Measurements from ENCODE around the gene PPP2R2C.

The PPP2R2C gene

GRCh38 chr4:6495296-6495590 lies 22.8 kb upstream of the PPP2R2C start:
- H3K27ac ChIP-seq (ENCODE audit: low read length), result no peak overlapping the region
- H4K20me1 ChIP-seq (ENCODE audit: insufficient read depth, low read length), result no peaks in the 10 kb centered on the region
- no peaks in the 10 kb centered on the region for H3K9me3 ChIP-seq (ENCODE audit: insufficient read depth, low read length, severe bottlenecking)
- H3K9ac ChIP-seq (ENCODE audit: low read depth, low read length), result no peak overlapping the region
- TF ChIP-seq EZH2 (IDR thresholded peaks at IDR 0.05; ENCODE audit: borderline replicate concordance, low read depth, low read length, severe bottlenecking) (no peak), CTCF (IDR thresholded peaks at IDR 0.05; ENCODE audit: borderline replicate concordance, extremely low read depth, low read length, poor library complexity, severe bottlenecking) (no peak)
- no peak overlapping the region for H3K4me2 ChIP-seq (ENCODE audit: insufficient read depth, low read length)
- H3K4me1 ChIP-seq (ENCODE audit: insufficient read depth, low read length), result no peaks in the 10 kb centered on the region
- ATAC-seq (ENCODE audit: insufficient read depth, low read depth) (no peak), DNase-seq (no peak)
- H3K27me3 ChIP-seq (ENCODE audit: insufficient read depth, low read length, poor library complexity), result peaks cover 3% of the 10 kb centered on the region
- no peaks in the 10 kb centered on the region for H3K36me3 ChIP-seq (ENCODE audit: insufficient read depth, low read length)
- no peak overlapping the region for H3K4me3 ChIP-seq (ENCODE audit: low read depth in 1 of 2, low read length in 2 of 2)
- no peaks in the 10 kb centered on the region for H3K79me2 ChIP-seq (ENCODE audit: insufficient read depth, low read length)
- H2AFZ ChIP-seq (ENCODE audit: low read depth, low read length), result no peak overlapping the region

GRCh38 chr4:6494431-6495295 lies 22.2 kb upstream of the PPP2R2C start:
- no peak overlapping the region for H3K4me3 ChIP-seq (ENCODE audit: low read depth in 1 of 2, low read length in 2 of 2)
- H3K36me3 ChIP-seq (ENCODE audit: insufficient read depth, low read length), result no peaks in the 10 kb centered on the region
- H3K27ac ChIP-seq (ENCODE audit: low read length), result no peak overlapping the region
- no peak for ATAC-seq (ENCODE audit: insufficient read depth, low read depth)
- no peak overlapping the region for H2AFZ ChIP-seq (ENCODE audit: low read depth, low read length)
- no peak overlapping the region for H3K9ac ChIP-seq (ENCODE audit: low read depth, low read length)
- no peaks in the 10 kb centered on the region for H3K4me1 ChIP-seq (ENCODE audit: insufficient read depth, low read length)
- peaks cover 3% of the 10 kb centered on the region for H3K27me3 ChIP-seq (ENCODE audit: insufficient read depth, low read length, poor library complexity)
- no peaks in the 10 kb centered on the region for H4K20me1 ChIP-seq (ENCODE audit: insufficient read depth, low read length)
- no peak overlapping the region for H3K4me2 ChIP-seq (ENCODE audit: insufficient read depth, low read length)
- H3K9me3 ChIP-seq (ENCODE audit: insufficient read depth, low read length, severe bottlenecking), result no peaks in the 10 kb centered on the region
- H3K79me2 ChIP-seq (ENCODE audit: insufficient read depth, low read length), result no peaks in the 10 kb centered on the region
- DNase-seq, result no peak
- TF ChIP-seq EZH2 (IDR thresholded peaks at IDR 0.05; ENCODE audit: borderline replicate concordance, low read depth, low read length, severe bottlenecking), result no peak
- TF ChIP-seq CTCF (IDR thresholded peaks at IDR 0.05; ENCODE audit: borderline replicate concordance, extremely low read depth, low read length, poor library complexity, severe bottlenecking), result no peak

- no peak overlapping the region for H2AFZ ChIP-seq (ENCODE audit: low read depth, low read length)
Observed at GRCh38 chr4:6493658-6494304, 21.4 kb upstream of the PPP2R2C start.

More at GRCh38 chr4:6493658-6494304, 21.4 kb upstream of the PPP2R2C start:
- Histone ChIP-seq H3K4me2 (ENCODE audit: insufficient read depth, low read length) (no peak overlapping the region), H3K27ac (ENCODE audit: low read length) (no peak overlapping the region), H3K27me3 (ENCODE audit: insufficient read depth, low read length, poor library complexity) (peaks cover 2% of the 10 kb centered on the region), H3K4me3 (ENCODE audit: low read depth in 1 of 2, low read length in 2 of 2) (no peak overlapping the region), H3K4me1 (ENCODE audit: insufficient read depth, low read length) (no peaks in the 10 kb centered on the region), H3K9ac (ENCODE audit: low read depth, low read length) (no peak overlapping the region), H4K20me1 (ENCODE audit: insufficient read depth, low read length) (no peaks in the 10 kb centered on the region), H3K79me2 (ENCODE audit: insufficient read depth, low read length) (no peaks in the 10 kb centered on the region), H3K9me3 (ENCODE audit: insufficient read depth, low read length, severe bottlenecking) (no peaks in the 10 kb centered on the region), H3K36me3 (ENCODE audit: insufficient read depth, low read length) (no peaks in the 10 kb centered on the region)
- TF ChIP-seq EZH2 (IDR thresholded peaks at IDR 0.05; ENCODE audit: borderline replicate concordance, low read depth, low read length, severe bottlenecking) (no peak), CTCF (IDR thresholded peaks at IDR 0.05; ENCODE audit: borderline replicate concordance, extremely low read depth, low read length, poor library complexity, severe bottlenecking) (no peak)
- ATAC-seq (ENCODE audit: insufficient read depth, low read depth) (no peak), DNase-seq (no peak)
